Measurements from ENCODE around the gene LALBA. TPM values are rescaled to one million over a fixed set of nuclear protein-coding genes. Genes with fewer than 3 reads are reported as not detected.

The LALBA gene
- total RNA-seq, 1 experiment from 2014 or later, result not detected

DNA sequence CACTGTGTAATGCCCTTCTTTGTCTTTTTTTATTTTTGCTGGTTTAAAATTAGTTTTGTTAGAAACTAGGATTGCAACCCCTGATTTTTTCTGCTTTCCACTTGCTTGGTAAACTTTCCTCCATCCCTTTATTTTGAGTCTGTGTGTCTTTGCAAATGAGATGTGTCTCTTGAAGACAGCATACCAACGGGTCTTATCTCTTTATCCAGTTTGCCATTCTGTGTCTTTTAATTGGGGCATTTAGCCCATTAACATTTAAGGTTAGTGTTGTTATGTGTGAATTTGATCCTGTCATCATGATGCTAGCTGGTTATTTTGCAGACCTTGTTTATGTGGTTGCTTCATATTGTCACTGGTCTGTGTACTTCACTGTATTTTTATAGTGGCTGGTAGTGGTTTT, 43.5 kb upstream of the LALBA start (continued):
- TF ChIP-seq, protein P1, sequence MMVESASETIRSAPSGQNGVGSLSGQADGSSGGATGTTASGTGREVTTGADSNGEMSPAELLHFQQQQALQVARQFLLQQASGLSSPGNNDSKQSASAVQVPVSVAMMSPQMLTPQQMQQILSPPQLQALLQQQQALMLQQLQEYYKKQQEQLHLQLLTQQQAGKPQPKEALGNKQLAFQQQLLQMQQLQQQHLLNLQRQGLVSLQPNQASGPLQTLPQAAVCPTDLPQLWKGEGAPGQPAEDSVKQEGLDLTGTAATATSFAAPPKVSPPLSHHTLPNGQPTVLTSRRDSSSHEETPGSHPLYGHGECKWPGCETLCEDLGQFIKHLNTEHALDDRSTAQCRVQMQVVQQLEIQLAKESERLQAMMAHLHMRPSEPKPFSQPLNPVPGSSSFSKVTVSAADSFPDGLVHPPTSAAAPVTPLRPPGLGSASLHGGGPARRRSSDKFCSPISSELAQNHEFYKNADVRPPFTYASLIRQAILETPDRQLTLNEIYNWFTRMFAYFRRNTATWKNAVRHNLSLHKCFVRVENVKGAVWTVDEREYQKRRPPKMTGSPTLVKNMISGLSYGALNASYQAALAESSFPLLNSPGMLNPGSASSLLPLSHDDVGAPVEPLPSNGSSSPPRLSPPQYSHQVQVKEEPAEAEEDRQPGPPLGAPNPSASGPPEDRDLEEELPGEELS (CRISPR knock-in tag; IDR thresholded peaks at IDR 0.05), result no peak
- TF ChIP-seq OVOL2 (CRISPR knock-in tag; IDR thresholded peaks at IDR 0.05; ENCODE audit: borderline replicate concordance) (no peak), GTF2I (CRISPR knock-in tag; conservative IDR thresholded peaks at IDR 0.05) (no peak), KAT7 (CRISPR knock-in tag; IDR thresholded peaks at IDR 0.05; ENCODE audit: borderline replicate concordance) (no peak), CREB1 (CRISPR knock-in tag; IDR thresholded peaks at IDR 0.05) (no peak), TCF7 (CRISPR knock-in tag; IDR thresholded peaks at IDR 0.05; ENCODE audit: low read depth) (no peak), ATF1 (CRISPR knock-in tag; IDR thresholded peaks at IDR 0.05) (no peak)
- TF ChIP-seq, protein P2, sequence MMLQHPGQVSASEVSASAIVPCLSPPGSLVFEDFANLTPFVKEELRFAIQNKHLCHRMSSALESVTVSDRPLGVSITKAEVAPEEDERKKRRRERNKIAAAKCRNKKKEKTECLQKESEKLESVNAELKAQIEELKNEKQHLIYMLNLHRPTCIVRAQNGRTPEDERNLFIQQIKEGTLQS (CRISPR knock-in tag; conservative IDR thresholded peaks at IDR 0.05), result no peak
- TF ChIP-seq, protein P3, sequence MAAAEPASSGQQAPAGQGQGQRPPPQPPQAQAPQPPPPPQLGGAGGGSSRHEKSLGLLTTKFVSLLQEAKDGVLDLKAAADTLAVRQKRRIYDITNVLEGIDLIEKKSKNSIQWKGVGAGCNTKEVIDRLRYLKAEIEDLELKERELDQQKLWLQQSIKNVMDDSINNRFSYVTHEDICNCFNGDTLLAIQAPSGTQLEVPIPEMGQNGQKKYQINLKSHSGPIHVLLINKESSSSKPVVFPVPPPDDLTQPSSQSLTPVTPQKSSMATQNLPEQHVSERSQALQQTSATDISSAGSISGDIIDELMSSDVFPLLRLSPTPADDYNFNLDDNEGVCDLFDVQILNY (CRISPR knock-in tag; IDR thresholded peaks at IDR 0.05), result no peak

DNA sequence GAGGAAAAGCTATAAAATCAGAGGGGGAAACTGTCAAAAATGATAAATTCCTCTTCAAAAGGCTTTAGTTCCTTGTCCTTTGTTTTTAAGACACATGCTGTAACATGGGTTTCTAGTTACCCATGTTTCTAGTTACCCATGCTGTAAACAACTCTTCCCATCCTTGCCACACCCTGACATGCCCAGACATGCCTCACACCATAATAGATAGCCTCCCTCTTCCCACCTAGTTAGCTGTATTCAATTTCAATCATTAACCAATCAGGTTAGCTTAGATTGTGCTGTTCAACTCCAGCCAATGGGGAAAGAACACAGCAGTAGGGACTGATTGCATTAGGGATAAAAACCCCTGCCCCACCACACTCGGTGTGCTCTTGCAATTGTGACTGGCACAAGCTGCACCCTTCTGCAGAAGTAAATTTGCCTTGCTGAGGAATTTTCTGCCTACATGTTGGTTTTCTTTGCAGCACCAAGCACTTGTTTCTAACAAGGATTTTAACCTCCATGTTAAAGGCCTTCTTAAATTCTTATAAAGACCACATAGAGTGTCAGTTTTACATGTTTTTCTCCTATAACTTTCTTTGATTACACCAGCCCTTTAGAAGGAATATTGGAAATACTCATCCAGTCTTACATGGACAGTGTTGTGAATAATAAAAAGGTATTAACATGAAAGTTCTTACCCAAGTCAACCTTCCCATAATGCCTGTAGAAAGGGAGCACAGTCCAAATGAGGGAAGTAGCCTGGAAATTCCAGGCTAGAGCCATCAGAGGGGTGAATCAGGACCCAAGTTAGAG, 32.5 kb upstream of the LALBA start:
- Mint-ChIP-seq H3K27ac (peak overlapping the region; percentile 8; the same call in 1 of the 2 replicates), H3K36me3 (peaks cover 56% of the 10 kb centered on the region)

More for the DNA sequence above, 32.5 kb upstream of the LALBA start:
- ChIA-PET CTCF (no interaction called here), POLR2A (no interaction called here)
- H3K4me3 Mint-ChIP-seq, result no peak overlapping the region
- peak; percentile 53 for ATAC-seq
- peaks cover 4% of the 10 kb centered on the region for H3K27me3 Mint-ChIP-seq (ENCODE audit: low read depth)
- peaks cover 22% of the 10 kb centered on the region for H3K4me1 Mint-ChIP-seq
- DNase-seq (ENCODE audit: low spot score), result no peak
- peaks cover 71% of the 10 kb centered on the region for H3K9me3 Mint-ChIP-seq
- TF ChIP-seq PRRX2 (CRISPR knock-in tag; IDR thresholded peaks at IDR 0.05) (no peak), ZNF423 (CRISPR knock-in tag; IDR thresholded peaks at IDR 0.05) (no peak), OVOL2 (CRISPR knock-in tag; IDR thresholded peaks at IDR 0.05; ENCODE audit: borderline replicate concordance) (no peak), JUN (CRISPR knock-in tag; IDR thresholded peaks at IDR 0.05) (no peak), SOX15 (CRISPR knock-in tag; IDR thresholded peaks at IDR 0.05) (no peak)
- TF ChIP-seq, protein P4, sequence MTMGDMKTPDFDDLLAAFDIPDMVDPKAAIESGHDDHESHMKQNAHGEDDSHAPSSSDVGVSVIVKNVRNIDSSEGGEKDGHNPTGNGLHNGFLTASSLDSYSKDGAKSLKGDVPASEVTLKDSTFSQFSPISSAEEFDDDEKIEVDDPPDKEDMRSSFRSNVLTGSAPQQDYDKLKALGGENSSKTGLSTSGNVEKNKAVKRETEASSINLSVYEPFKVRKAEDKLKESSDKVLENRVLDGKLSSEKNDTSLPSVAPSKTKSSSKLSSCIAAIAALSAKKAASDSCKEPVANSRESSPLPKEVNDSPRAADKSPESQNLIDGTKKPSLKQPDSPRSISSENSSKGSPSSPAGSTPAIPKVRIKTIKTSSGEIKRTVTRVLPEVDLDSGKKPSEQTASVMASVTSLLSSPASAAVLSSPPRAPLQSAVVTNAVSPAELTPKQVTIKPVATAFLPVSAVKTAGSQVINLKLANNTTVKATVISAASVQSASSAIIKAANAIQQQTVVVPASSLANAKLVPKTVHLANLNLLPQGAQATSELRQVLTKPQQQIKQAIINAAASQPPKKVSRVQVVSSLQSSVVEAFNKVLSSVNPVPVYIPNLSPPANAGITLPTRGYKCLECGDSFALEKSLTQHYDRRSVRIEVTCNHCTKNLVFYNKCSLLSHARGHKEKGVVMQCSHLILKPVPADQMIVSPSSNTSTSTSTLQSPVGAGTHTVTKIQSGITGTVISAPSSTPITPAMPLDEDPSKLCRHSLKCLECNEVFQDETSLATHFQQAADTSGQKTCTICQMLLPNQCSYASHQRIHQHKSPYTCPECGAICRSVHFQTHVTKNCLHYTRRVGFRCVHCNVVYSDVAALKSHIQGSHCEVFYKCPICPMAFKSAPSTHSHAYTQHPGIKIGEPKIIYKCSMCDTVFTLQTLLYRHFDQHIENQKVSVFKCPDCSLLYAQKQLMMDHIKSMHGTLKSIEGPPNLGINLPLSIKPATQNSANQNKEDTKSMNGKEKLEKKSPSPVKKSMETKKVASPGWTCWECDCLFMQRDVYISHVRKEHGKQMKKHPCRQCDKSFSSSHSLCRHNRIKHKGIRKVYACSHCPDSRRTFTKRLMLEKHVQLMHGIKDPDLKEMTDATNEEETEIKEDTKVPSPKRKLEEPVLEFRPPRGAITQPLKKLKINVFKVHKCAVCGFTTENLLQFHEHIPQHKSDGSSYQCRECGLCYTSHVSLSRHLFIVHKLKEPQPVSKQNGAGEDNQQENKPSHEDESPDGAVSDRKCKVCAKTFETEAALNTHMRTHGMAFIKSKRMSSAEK (CRISPR knock-in tag; IDR thresholded peaks at IDR 0.05; ENCODE audit: borderline replicate concordance), result no peak
- TF ChIP-seq, protein P5, sequence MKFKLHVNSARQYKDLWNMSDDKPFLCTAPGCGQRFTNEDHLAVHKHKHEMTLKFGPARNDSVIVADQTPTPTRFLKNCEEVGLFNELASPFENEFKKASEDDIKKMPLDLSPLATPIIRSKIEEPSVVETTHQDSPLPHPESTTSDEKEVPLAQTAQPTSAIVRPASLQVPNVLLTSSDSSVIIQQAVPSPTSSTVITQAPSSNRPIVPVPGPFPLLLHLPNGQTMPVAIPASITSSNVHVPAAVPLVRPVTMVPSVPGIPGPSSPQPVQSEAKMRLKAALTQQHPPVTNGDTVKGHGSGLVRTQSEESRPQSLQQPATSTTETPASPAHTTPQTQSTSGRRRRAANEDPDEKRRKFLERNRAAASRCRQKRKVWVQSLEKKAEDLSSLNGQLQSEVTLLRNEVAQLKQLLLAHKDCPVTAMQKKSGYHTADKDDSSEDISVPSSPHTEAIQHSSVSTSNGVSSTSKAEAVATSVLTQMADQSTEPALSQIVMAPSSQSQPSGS (CRISPR knock-in tag; IDR thresholded peaks at IDR 0.05; ENCODE audit: borderline replicate concordance, low read depth), result no peak
- TF ChIP-seq, protein P6, sequence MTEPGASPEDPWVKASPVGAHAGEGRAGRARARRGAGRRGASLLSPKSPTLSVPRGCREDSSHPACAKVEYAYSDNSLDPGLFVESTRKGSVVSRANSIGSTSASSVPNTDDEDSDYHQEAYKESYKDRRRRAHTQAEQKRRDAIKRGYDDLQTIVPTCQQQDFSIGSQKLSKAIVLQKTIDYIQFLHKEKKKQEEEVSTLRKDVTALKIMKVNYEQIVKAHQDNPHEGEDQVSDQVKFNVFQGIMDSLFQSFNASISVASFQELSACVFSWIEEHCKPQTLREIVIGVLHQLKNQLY (CRISPR knock-in tag; IDR thresholded peaks at IDR 0.05), result no peak
